Mesenchymal stem cell (in vitro differentiated cells and primary cell): Measurements from ENCODE around the gene RGS12.
A peak's percentile ranks its signal among the peaks of the same experiment; 100 is the strongest.

Experiments
- DNase-seq: peaks from one replicate; pipeline ENCODE4 v3.0.0-alpha.2; 2013
- H2AFZ ChIP-seq: one replicate; pipeline ENCODE4 v1.6.1; 2013; ENCODE audit warnings: low read depth, mild to moderate bottlenecking, control low read depth, inconsistent platforms, low read length, moderate library complexity
- H2AK5ac ChIP-seq: 2 replicates; pipeline ENCODE4 v1.6.1; 2013; ENCODE audit warnings: low read length, moderate library complexity, mild to moderate bottlenecking, inconsistent platforms; ENCODE audit not compliant: severe bottlenecking
- H2BK120ac ChIP-seq: one replicate; pipeline ENCODE4 v1.6.1; 2013; ENCODE audit warnings: low read depth, mild to moderate bottlenecking, inconsistent platforms, low read length, moderate library complexity
- H2BK12ac ChIP-seq, 2 experiments: one replicate each; pipeline ENCODE4 v1.6.1; 2013; ENCODE audit warnings: inconsistent platforms in 2 of 2, low read length in 2 of 2, mild to moderate bottlenecking in 2 of 2, moderate library complexity in 2 of 2, control low read depth in 1 of 2
- H2BK15ac ChIP-seq: one replicate; pipeline ENCODE4 v1.6.1; 2013; ENCODE audit warnings: mild to moderate bottlenecking, low read depth, inconsistent platforms; ENCODE audit not compliant: poor library complexity, severe bottlenecking
- H2BK5ac ChIP-seq: 2 replicates; pipeline ENCODE4 v1.6.1; 2013; ENCODE audit warnings: low read depth, mild to moderate bottlenecking, low read length, control low read depth, inconsistent platforms; ENCODE audit not compliant: poor library complexity, severe bottlenecking
- H3K14ac ChIP-seq, 2 experiments: one replicate each; pipeline ENCODE4 v1.6.1; 2013; ENCODE audit warnings: inconsistent platforms in 2 of 2, low read length in 2 of 2, control low read depth in 1 of 2, mild to moderate bottlenecking in 1 of 2, moderate library complexity in 1 of 2
- H3K18ac ChIP-seq, 2 experiments: one replicate each; pipeline ENCODE4 v1.6.1; 2013; ENCODE audit warnings: inconsistent platforms in 2 of 2, low read length in 2 of 2, control low read depth in 1 of 2, low read depth in 1 of 2, mild to moderate bottlenecking in 1 of 2
- H3K23ac ChIP-seq, 2 experiments: one replicate each; pipeline ENCODE4 v1.6.1; 2013; ENCODE audit warnings: inconsistent platforms in 2 of 2, low read length in 2 of 2, mild to moderate bottlenecking in 2 of 2, moderate library complexity in 2 of 2, control low read depth in 1 of 2
- H3K27ac ChIP-seq: 2 replicates; pipeline ENCODE4 v1.5.1; 2013; ENCODE audit warnings: mild to moderate bottlenecking, moderate library complexity, low read length, control low read depth, inconsistent platforms; ENCODE audit not compliant: poor library complexity, severe bottlenecking
- H3K27me3 ChIP-seq, 2 experiments: 2 replicates each; pipeline versions ENCODE4 v1.6.1 to v1.7.0; 2013; ENCODE audit warnings: low read length in 2 of 2, mild to moderate bottlenecking in 2 of 2, moderate library complexity in 2 of 2, control low read depth in 1 of 2, inconsistent platforms in 1 of 2; ENCODE audit not compliant: control insufficient read depth in 1 of 2, insufficient read depth in 1 of 2
- H3K36me3 ChIP-seq, 2 experiments: 2 replicates each; pipeline versions ENCODE4 v1.6.1 to v1.7.0; 2013; ENCODE audit warnings: low read length in 2 of 2, control low read depth in 1 of 2, inconsistent platforms in 1 of 2, low read depth in 1 of 2, mild to moderate bottlenecking in 1 of 2; ENCODE audit not compliant: insufficient read depth in 2 of 2, control insufficient read depth in 1 of 2
- H3K4ac ChIP-seq, 2 experiments: one replicate each; pipeline ENCODE4 v1.6.1; 2013; ENCODE audit warnings: inconsistent platforms in 2 of 2, low read length in 2 of 2, mild to moderate bottlenecking in 2 of 2, moderate library complexity in 2 of 2, control low read depth in 1 of 2, low read depth in 1 of 2
- H3K4me1 ChIP-seq: 2 replicates; pipeline ENCODE4 v1.6.1; 2013; ENCODE audit warnings: low read depth, low read length, control low read depth; ENCODE audit not compliant: control insufficient read depth, insufficient read depth
- H3K4me2 ChIP-seq: 2 replicates; pipeline ENCODE4 v1.6.1; 2013; ENCODE audit warnings: low read length, mild to moderate bottlenecking, inconsistent platforms; ENCODE audit not compliant: poor library complexity, severe bottlenecking
- H3K4me3 ChIP-seq, 2 experiments: 2 replicates each; pipeline versions ENCODE4 v1.5.1 to v1.7.0; 2013; ENCODE audit warnings: low read length in 2 of 2, mild to moderate bottlenecking in 2 of 2, control low read depth in 1 of 2, low read depth in 1 of 2; ENCODE audit not compliant: insufficient read depth in 1 of 2
- H3K79me1 ChIP-seq: replicated peaks from 2 replicates; pipeline ENCODE4 v1.6.1; 2013; ENCODE audit warnings: mild to moderate bottlenecking, control low read depth, low read length, inconsistent platforms; ENCODE audit not compliant: poor library complexity, severe bottlenecking
- H3K9ac ChIP-seq: 2 replicates; pipeline ENCODE4 v1.7.0; 2013; ENCODE audit warnings: mild to moderate bottlenecking, low read length, moderate library complexity
- H3K9me3 ChIP-seq: 2 replicates; pipeline ENCODE4 v1.7.0; 2013; ENCODE audit warnings: mild to moderate bottlenecking, low read length; ENCODE audit not compliant: control insufficient read depth
- H4K8ac ChIP-seq: one replicate; pipeline ENCODE4 v1.6.1; 2013; ENCODE audit warnings: inconsistent platforms, mild to moderate bottlenecking, low read length, moderate library complexity
- H4K91ac ChIP-seq: one replicate; pipeline ENCODE4 v1.6.1; 2013; ENCODE audit warnings: mild to moderate bottlenecking, low read length, inconsistent platforms
- WGBS: methylation state at CpG from one replicate; pipeline ENCODE4 v1.1.7; 2013; ENCODE audit warnings: mixed read lengths; 5-methylcytosine and 5-hydroxymethylcytosine counted together

The RGS12 gene

DNA sequence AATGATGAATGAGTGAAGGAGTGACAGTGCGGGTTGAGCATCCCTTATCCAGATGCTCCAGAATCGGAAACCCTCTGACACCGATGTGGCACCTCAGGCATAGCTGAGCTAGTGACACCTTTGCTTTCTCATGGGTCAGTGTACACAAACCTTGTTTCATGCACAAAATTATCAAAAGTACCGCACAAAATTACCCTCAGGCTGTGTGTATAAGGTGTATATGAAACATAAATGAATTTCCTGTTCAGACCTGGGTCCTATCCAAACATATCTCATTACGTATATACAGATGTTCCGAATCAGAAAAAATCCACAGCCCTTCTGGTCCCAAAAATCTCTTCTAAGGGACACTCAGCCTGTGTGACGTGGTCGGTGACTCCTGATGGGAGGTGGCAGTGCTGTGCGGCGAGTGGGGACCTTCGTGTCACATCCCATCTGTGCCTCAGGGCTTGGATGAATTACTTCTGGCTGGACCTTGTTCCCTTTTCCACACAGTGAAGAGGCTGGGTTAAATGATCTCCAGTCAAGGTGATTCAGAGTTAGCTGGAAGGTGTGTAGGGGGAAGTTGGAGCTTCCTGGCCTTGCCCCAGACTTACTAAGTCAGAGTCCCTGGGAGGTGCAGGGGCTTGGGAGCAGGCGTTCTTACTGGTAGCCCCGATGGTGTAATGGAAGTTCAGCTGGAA, 18.8 kb downstream of the RGS12 start:
- no peak overlapping the region for H4K8ac ChIP-seq
- H3K79me1 ChIP-seq: peaks cover 55% of the 10 kb centered on the region
- no peak overlapping the region for H2BK12ac ChIP-seq
- H3K4me3 ChIP-seq: no peak overlapping the region
- H3K4me1 ChIP-seq: peaks cover 14% of the 10 kb centered on the region
- H2BK15ac ChIP-seq: no peak overlapping the region
- no peak overlapping the region for H2BK120ac ChIP-seq
- H3K4ac ChIP-seq: no peak overlapping the region
- H3K9ac ChIP-seq: no peak overlapping the region
- no peak overlapping the region for H3K4me2 ChIP-seq
- H3K9me3 ChIP-seq: no peaks in the 10 kb centered on the region
- no peak for DNase-seq
- H3K36me3 ChIP-seq: peaks cover 6 to 35% of the 10 kb centered on the region in 2 experiments
- no peak overlapping the region for H4K91ac ChIP-seq
- H2AFZ ChIP-seq: no peak overlapping the region
- H2BK5ac ChIP-seq: no peak overlapping the region
- H3K14ac ChIP-seq: no peak overlapping the region
- no peak overlapping the region for H3K27ac ChIP-seq
- WGBS: 99% methylated on average over 10 of the region's 13 CpGs
- no peak overlapping the region for H3K18ac ChIP-seq
- H3K27me3 ChIP-seq: no peaks in the 10 kb centered on the region
- no peak overlapping the region for H3K23ac ChIP-seq
- no peak overlapping the region for H2AK5ac ChIP-seq

DNA sequence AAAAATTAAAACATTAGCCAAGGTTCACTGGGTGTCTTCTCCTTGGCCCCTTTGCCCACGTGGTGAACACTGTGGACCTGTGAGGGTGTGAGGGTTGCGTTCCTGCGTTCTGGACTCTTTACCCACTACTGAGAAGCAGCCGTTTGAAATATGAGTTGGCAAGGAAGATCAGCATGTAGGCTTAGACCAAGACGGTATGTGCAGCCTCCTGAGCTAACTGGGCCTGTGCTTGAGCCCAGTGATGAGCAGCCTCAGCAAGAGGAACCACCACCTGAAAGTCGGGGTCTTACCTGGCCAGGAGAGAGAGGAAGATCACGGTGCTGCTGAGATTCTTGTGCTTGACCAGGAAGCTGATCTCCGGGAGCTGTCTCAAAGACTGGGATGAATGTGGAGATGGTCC, 19.5 kb downstream of the RGS12 start:
- no peak overlapping the region for H3K27ac ChIP-seq
- no peak overlapping the region for H2BK15ac ChIP-seq
- no peaks in the 10 kb centered on the region for H3K27me3 ChIP-seq
- H2AK5ac ChIP-seq: no peak overlapping the region
- peaks cover 12 to 42% of the 10 kb centered on the region in 2 experiments for H3K36me3 ChIP-seq
- H3K9me3 ChIP-seq: no peaks in the 10 kb centered on the region
- no peak overlapping the region for H2BK12ac ChIP-seq
- no peak overlapping the region for H2AFZ ChIP-seq
- H4K91ac ChIP-seq: no peak overlapping the region
- H2BK120ac ChIP-seq: no peak overlapping the region
- 96% methylated on average over 8 of the region's 8 CpGs for WGBS
- no peak overlapping the region for H2BK5ac ChIP-seq
- no peak overlapping the region for H3K9ac ChIP-seq
- peaks cover 57% of the 10 kb centered on the region for H3K79me1 ChIP-seq
- no peak overlapping the region for H3K4me3 ChIP-seq
- no peak overlapping the region for H3K4ac ChIP-seq
- H3K23ac ChIP-seq: no peak overlapping the region
- H4K8ac ChIP-seq: no peak overlapping the region
- no peak for DNase-seq
- no peak overlapping the region for H3K4me2 ChIP-seq
- no peak overlapping the region for H3K18ac ChIP-seq
- peaks cover 12% of the 10 kb centered on the region for H3K4me1 ChIP-seq
- no peak overlapping the region for H3K14ac ChIP-seq

GRCh38 chr4:3313139-3313538, 20.3 kb downstream of the RGS12 start:
- Histone ChIP-seq H3K79me1 (peaks cover 57% of the 10 kb centered on the region), H3K4me2 (no peak overlapping the region), H3K18ac (no peak overlapping the region), H4K8ac (no peak overlapping the region), H3K14ac (no peak overlapping the region), H2BK5ac (no peak overlapping the region), H3K4ac (no peak overlapping the region), H4K91ac (no peak overlapping the region), H3K4me3 (no peak overlapping the region), H2AFZ (no peak overlapping the region), H2BK120ac (no peak overlapping the region), H3K27ac (no peak overlapping the region), H3K27me3 (no peaks in the 10 kb centered on the region), H3K36me3 (peaks cover 19 to 46% of the 10 kb centered on the region in 2 experiments), H3K4me1 (peaks cover 11% of the 10 kb centered on the region), H3K9me3 (no peaks in the 10 kb centered on the region), H3K23ac (no peak overlapping the region), H2BK15ac (no peak overlapping the region), H2AK5ac (no peak overlapping the region), H3K9ac (no peak overlapping the region), H2BK12ac (no peak overlapping the region)
- no peak for DNase-seq
- WGBS: 93% methylated on average over 9 of the region's 9 CpGs

DNA sequence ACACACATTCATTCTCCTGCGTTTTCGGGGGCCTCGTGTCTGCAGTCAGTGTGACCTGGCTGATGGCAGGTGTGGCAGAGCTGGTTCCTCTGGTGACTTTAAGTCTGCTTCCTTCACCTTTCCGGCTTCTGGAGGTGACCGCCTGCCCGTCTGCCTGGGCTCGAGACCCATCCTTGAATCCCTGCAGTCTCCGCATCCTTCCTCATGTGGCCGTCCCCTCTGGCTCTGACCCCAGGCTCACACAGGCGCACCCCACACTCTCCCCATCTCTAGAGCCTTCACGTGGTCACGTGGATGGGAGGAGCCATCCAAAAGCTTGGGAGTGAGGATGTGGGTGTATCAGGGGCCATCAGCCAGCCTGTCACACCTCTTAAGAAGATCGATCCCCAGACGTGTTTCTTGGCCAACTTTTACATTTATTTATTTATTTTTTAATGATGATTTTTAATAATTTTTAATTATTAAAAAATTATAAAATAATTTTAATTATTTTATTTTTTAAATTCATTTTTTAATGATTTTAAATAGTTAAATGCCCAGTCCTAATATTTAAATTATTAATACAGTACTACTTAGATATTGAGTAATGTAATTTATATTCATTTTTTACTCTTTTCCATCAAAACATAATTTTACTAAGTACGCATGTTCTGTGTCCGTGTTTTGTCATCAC, 20.9 kb downstream of the RGS12 start:
- no peak overlapping the region for H2BK12ac ChIP-seq
- H3K27me3 ChIP-seq: no peaks in the 10 kb centered on the region
- no peak overlapping the region for H3K18ac ChIP-seq

More for the DNA sequence above, 20.9 kb downstream of the RGS12 start:
- no peak for DNase-seq
- WGBS: 97% methylated on average over 14 of the region's 16 CpGs
- no peak overlapping the region for H2AK5ac ChIP-seq
- H3K23ac ChIP-seq: no peak overlapping the region
- no peak overlapping the region for H3K27ac ChIP-seq
- no peaks in the 10 kb centered on the region for H3K9me3 ChIP-seq
- no peak overlapping the region for H4K8ac ChIP-seq
- peaks cover 11% of the 10 kb centered on the region for H3K4me1 ChIP-seq
- H4K91ac ChIP-seq: no peak overlapping the region
- H3K4me3 ChIP-seq: no peak overlapping the region
- no peak overlapping the region for H3K4me2 ChIP-seq
- peaks cover 57% of the 10 kb centered on the region for H3K79me1 ChIP-seq
- no peak overlapping the region for H2AFZ ChIP-seq
- H3K14ac ChIP-seq: peak overlapping the region in 1 of 2 experiments; percentile 4
- no peak overlapping the region for H2BK15ac ChIP-seq
- H3K4ac ChIP-seq: no peak overlapping the region
- H2BK5ac ChIP-seq: no peak overlapping the region
- peaks cover 22 to 49% of the 10 kb centered on the region in 2 experiments for H3K36me3 ChIP-seq
- H2BK120ac ChIP-seq: no peak overlapping the region
- no peak overlapping the region for H3K9ac ChIP-seq
